NCI-H82 treated with DMSO at 0.1 percent for 48 hours (cell line): ENCODE measurements around the gene ALPL.

Experiments
- DNase-seq: peaks from one replicate; lab custom pipeline; 2025; ENCODE audit not compliant: unreplicated experiment; lab: John Stamatoyannopoulos, UW

Gene ALPL

GRCh38 chr1:21596174-21596573, 87.0 kb downstream of the ALPL start:
- DNase-seq = no peak

- DNase-seq = no peak
These were observed 87.4 kb downstream of the ALPL start for GRCh38 chr1:21596628-21597027.

GRCh38 chr1:21597753-21598152, 88.5 kb downstream of the ALPL start:
- no peak for DNase-seq

- DNase-seq = no peak
These were observed 89.2 kb downstream of the ALPL start for GRCh38 chr1:21598417-21598816.

- no peak for DNase-seq
These were observed 89.7 kb downstream of the ALPL start for GRCh38 chr1:21598904-21599303.

- no peak for DNase-seq
These were observed 90.2 kb downstream of the ALPL start for GRCh38 chr1:21599402-21599801.

GRCh38 chr1:21601278-21602048, 92.2 kb downstream of the ALPL start:
- DNase-seq = no peak

GRCh38 chr1:21603177-21604138, 94.2 kb downstream of the ALPL start:
- no peak for DNase-seq

- DNase-seq = no peak
These were observed 95.2 kb downstream of the ALPL start for GRCh38 chr1:21604208-21604957.

- DNase-seq = no peak
These were observed 95.9 kb downstream of the ALPL start for GRCh38 chr1:21605012-21605715.

GRCh38 chr1:21605964-21606705, 96.9 kb downstream of the ALPL start:
- DNase-seq = no peak

- peak; percentile 97 for DNase-seq
These were observed 98.6 kb downstream of the ALPL start for GRCh38 chr1:21607549-21608529.

- DNase-seq = no peak
These were observed 99.6 kb downstream of the ALPL start for GRCh38 chr1:21608798-21609197.

- DNase-seq = no peak
These were observed 100.8 kb downstream of the ALPL start for GRCh38 chr1:21610027-21610426.

- no peak for DNase-seq
These were observed 102.0 kb downstream of the ALPL start for GRCh38 chr1:21610989-21611785.

GRCh38 chr1:21612057-21612456, 102.8 kb downstream of the ALPL start:
- DNase-seq = no peak

- DNase-seq = no peak
These were observed 104.0 kb downstream of the ALPL start for GRCh38 chr1:21613072-21613867.
